Stimulated activated CD8-positive, alpha-beta memory T cell treated with anti-CD3 and anti-CD28 coated beads, Interleukin-7, amount 100 ng/mL, for 1 hour (primary cell): ENCODE results near the gene FMO3.

ENCODE experiments used
- DNase-seq, 2 donors: peaks; one replicate each; pipeline ENCODE4 v3.0.0-alpha.2; 2020; ENCODE audit warnings: low read depth in 2 of 2

The FMO3 gene

DNA sequence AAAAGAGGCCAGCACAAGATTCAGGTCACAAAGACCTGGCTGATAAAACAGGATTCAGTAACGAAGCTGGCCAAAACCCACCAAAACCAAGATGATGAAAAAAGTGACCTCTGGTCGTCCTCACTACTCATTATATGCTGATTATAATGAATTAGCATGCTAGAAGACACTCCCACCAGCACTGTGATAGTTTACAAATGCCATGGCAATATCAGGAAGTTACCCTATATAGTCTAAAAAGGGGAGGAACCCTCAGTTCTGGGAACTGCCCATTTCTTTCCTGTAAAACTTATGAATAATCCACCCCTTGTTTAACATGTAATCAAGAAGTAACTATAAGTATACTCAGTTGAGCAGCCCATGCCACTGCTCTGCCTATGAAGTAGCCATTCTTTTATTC, 68.4 kb downstream of the FMO3 start:
- no peak for DNase-seq

GRCh38 chr1:171160211-171160610, 69.5 kb downstream of the FMO3 start:
- DNase-seq: no peak

- DNase-seq: no peak
Measured at GRCh38 chr1:171160639-171161354, 70.1 kb downstream of the FMO3 start.

GRCh38 chr1:171161431-171161830, 70.7 kb downstream of the FMO3 start:
- no peak for DNase-seq

GRCh38 chr1:171166361-171166760, 75.7 kb downstream of the FMO3 start:
- DNase-seq: no peak
